ENCODE measurements around the gene ACADVL.

The ACADVL gene

GRCh38 chr17:7226721-7227710 is 7.3 kb downstream of the ACADVL start:
- Mint-ChIP-seq H3K4me3 (no peak overlapping the region), H3K36me3 (ENCODE audit: low read depth) (peaks cover 37% of the 10 kb centered on the region), H3K27me3 (ENCODE audit: low read depth) (no peaks in the 10 kb centered on the region), H3K4me1 (ENCODE audit: low read depth) (peaks cover 5% of the 10 kb centered on the region), H3K9me3 (no peaks in the 10 kb centered on the region), H3K27ac (no peak overlapping the region)
- no peak for DNase-seq (ENCODE audit: low spot score)

- peaks cover 17% of the 10 kb centered on the region for H3K4me1 Mint-ChIP-seq (ENCODE audit: low read depth)
- H3K4me3 Mint-ChIP-seq = no peak overlapping the region
- H3K27me3 Mint-ChIP-seq (ENCODE audit: low read depth) = no peaks in the 10 kb centered on the region
- no peak overlapping the region for H3K27ac Mint-ChIP-seq
- no peaks in the 10 kb centered on the region for H3K9me3 Mint-ChIP-seq
- H3K36me3 Mint-ChIP-seq (ENCODE audit: low read depth) = peaks cover 29% of the 10 kb centered on the region
- no peak for DNase-seq (ENCODE audit: low spot score)
Observed at GRCh38 chr17:7228920-7229319, 9.2 kb downstream of the ACADVL start.

- Mint-ChIP-seq H3K27ac (no peak overlapping the region), H3K27me3 (ENCODE audit: low read depth) (no peaks in the 10 kb centered on the region), H3K36me3 (ENCODE audit: low read depth) (peaks cover 27% of the 10 kb centered on the region), H3K4me3 (no peak overlapping the region), H3K4me1 (ENCODE audit: low read depth) (peaks cover 17% of the 10 kb centered on the region), H3K9me3 (no peaks in the 10 kb centered on the region)
- DNase-seq (ENCODE audit: low spot score) = no peak
Observed at GRCh38 chr17:7229504-7229903, 9.8 kb downstream of the ACADVL start.

GRCh38 chr17:7232114-7232513 is 12.4 kb downstream of the ACADVL start:
- peaks cover 41% of the 10 kb centered on the region for H3K36me3 Mint-ChIP-seq (ENCODE audit: low read depth)

GRCh38 chr17:7233701-7234082 is 14.0 kb downstream of the ACADVL start:
- H3K4me1 Mint-ChIP-seq (ENCODE audit: low read depth) = peaks cover 33% of the 10 kb centered on the region
- H3K36me3 Mint-ChIP-seq (ENCODE audit: low read depth) = peaks cover 41% of the 10 kb centered on the region
- H3K4me3 Mint-ChIP-seq = peak overlapping the region; percentile 99

More at GRCh38 chr17:7232114-7232513, 12.4 kb downstream of the ACADVL start:
- Mint-ChIP-seq H3K4me1 (ENCODE audit: low read depth) (peaks cover 33% of the 10 kb centered on the region), H3K9me3 (no peaks in the 10 kb centered on the region), H3K4me3 (peak overlapping the region; percentile 4), H3K27ac (no peak overlapping the region), H3K27me3 (ENCODE audit: low read depth) (no peaks in the 10 kb centered on the region)
- no peak for DNase-seq (ENCODE audit: low spot score)

GRCh38 chr17:7234083-7234951 is 14.6 kb downstream of the ACADVL start, which contains the start of gene DVL2:
TSS of gene DVL2 (minus strand) at chr17:7234517. CDS start at chr17:7234262, 255 bp downstream.
- H3K9me3 Mint-ChIP-seq = no peaks in the 10 kb centered on the region
- H3K27ac Mint-ChIP-seq = peak within 1 kb of the TSS; percentile 83
- peak within 1 kb of the TSS; percentile 99 for H3K4me3 Mint-ChIP-seq
- H3K4me1 Mint-ChIP-seq (ENCODE audit: low read depth) = peaks cover 33% of the 10 kb centered on the region
- DNase-seq (ENCODE audit: low spot score) = peak; percentile 95
- H3K36me3 Mint-ChIP-seq (ENCODE audit: low read depth) = peaks cover 35% of the 10 kb centered on the region
- H3K27me3 Mint-ChIP-seq (ENCODE audit: low read depth) = no peaks in the 10 kb centered on the region

More at GRCh38 chr17:7233701-7234082, 14.0 kb downstream of the ACADVL start:
- Mint-ChIP-seq H3K27ac (peak overlapping the region; percentile 83), H3K27me3 (ENCODE audit: low read depth) (no peaks in the 10 kb centered on the region), H3K9me3 (no peaks in the 10 kb centered on the region)
- DNase-seq (ENCODE audit: low spot score) = no peak

GRCh38 chr17:7235693-7236665 is 16.2 kb downstream of the ACADVL start:
- Mint-ChIP-seq H3K4me1 (ENCODE audit: low read depth) (peaks cover 45% of the 10 kb centered on the region), H3K36me3 (ENCODE audit: low read depth) (peaks cover 46% of the 10 kb centered on the region), H3K27ac (peak overlapping the region; percentile 27), H3K27me3 (ENCODE audit: low read depth) (no peaks in the 10 kb centered on the region), H3K4me3 (peak overlapping the region; percentile 99), H3K9me3 (no peaks in the 10 kb centered on the region)
- no peak for DNase-seq (ENCODE audit: low spot score)

GRCh38 chr17:7236808-7237207 is 17.1 kb downstream of the ACADVL start:
- peak overlapping the region; percentile 95 for H3K4me3 Mint-ChIP-seq
- peak overlapping the region; percentile 91 for H3K27ac Mint-ChIP-seq
- DNase-seq (ENCODE audit: low spot score) = no peak
- peaks cover 53% of the 10 kb centered on the region for H3K36me3 Mint-ChIP-seq (ENCODE audit: low read depth)
- no peaks in the 10 kb centered on the region for H3K9me3 Mint-ChIP-seq
- peaks cover 53% of the 10 kb centered on the region for H3K4me1 Mint-ChIP-seq (ENCODE audit: low read depth)
- no peaks in the 10 kb centered on the region for H3K27me3 Mint-ChIP-seq (ENCODE audit: low read depth)

GRCh38 chr17:7237266-7237760 is 17.6 kb downstream of the ACADVL start:
- Mint-ChIP-seq H3K27ac (peak overlapping the region; percentile 91), H3K4me1 (ENCODE audit: low read depth) (peaks cover 52% of the 10 kb centered on the region), H3K27me3 (ENCODE audit: low read depth) (no peaks in the 10 kb centered on the region), H3K9me3 (no peaks in the 10 kb centered on the region), H3K4me3 (peak overlapping the region; percentile 95), H3K36me3 (ENCODE audit: low read depth) (peaks cover 56% of the 10 kb centered on the region)
- no peak for DNase-seq (ENCODE audit: low spot score)

GRCh38 chr17:7237761-7238419 is 18.2 kb downstream of the ACADVL start:
- peaks cover 59% of the 10 kb centered on the region for H3K36me3 Mint-ChIP-seq (ENCODE audit: low read depth)
- no peaks in the 10 kb centered on the region for H3K27me3 Mint-ChIP-seq (ENCODE audit: low read depth)
- peak overlapping the region; percentile 96 for H3K27ac Mint-ChIP-seq
- H3K4me3 Mint-ChIP-seq = peak overlapping the region; percentile 95
- DNase-seq (ENCODE audit: low spot score) = peak; percentile 80
- H3K4me1 Mint-ChIP-seq (ENCODE audit: low read depth) = peaks cover 52% of the 10 kb centered on the region
- H3K9me3 Mint-ChIP-seq = no peaks in the 10 kb centered on the region

- peak overlapping the region; percentile 96 for H3K27ac Mint-ChIP-seq
Observed at GRCh38 chr17:7238420-7239090, 18.8 kb downstream of the ACADVL start.

More at GRCh38 chr17:7238420-7239090, 18.8 kb downstream of the ACADVL start:
- Mint-ChIP-seq H3K4me1 (ENCODE audit: low read depth) (peaks cover 51% of the 10 kb centered on the region), H3K4me3 (peak overlapping the region; percentile 95), H3K27me3 (ENCODE audit: low read depth) (no peaks in the 10 kb centered on the region), H3K36me3 (ENCODE audit: low read depth) (peaks cover 62% of the 10 kb centered on the region), H3K9me3 (no peaks in the 10 kb centered on the region)
- DNase-seq (ENCODE audit: low spot score) = no peak

Data from T-helper 2 cell treated with Interferon-gamma antibody and Interleukin-4, amounts not matched to agents 5 μg/mL and 100 μg/mL, for 36 hours (primary cell).